GM19035 (cell line): ENCODE results near the gene KIF6.
A peak's percentile ranks its signal among the peaks of the same experiment; 100 is the strongest.

Experiments used
- ATAC-seq: cut with Tn5 transposase; IDR thresholded peaks from one replicate; pipeline ENCODE4 v1.9.1; 2021; ENCODE audit not compliant: unreplicated experiment

Gene KIF6

DNA sequence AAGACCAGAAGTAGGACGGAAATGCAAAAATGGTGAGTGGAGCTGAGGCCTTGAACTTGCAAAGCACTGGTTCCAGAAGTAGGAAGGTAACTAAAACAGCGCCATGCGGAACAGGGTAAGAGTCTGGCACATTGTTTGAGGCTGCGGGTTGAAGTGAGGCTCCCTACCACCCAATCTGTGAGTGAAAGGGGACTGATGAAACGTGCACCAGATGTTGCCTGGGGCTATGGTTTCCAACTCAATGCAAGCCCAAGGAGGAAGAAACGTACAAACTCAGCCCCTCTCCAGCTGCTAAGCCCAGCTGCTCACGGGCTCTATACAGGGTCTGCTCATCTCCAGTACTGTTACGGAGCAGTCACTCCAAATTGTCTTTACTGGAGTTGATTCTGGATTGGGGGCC lies 334.0 kb downstream of the KIF6 start:
- ATAC-seq, result no peak

DNA sequence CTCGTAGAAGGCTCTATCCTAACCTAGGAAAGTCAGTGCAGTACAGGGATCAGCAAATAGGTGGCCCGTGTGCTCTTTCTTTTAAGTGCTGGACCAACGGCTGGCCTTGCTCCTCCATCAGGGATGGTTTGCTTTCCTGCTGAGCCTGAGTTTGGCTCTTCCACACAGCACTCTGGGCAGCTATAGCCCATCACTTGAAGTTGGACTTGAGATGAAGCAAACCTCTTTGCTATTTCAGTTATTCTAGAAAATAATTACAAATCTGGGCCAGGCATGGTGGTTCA lies 335.8 kb downstream of the KIF6 start:
- ATAC-seq, result no peak

DNA sequence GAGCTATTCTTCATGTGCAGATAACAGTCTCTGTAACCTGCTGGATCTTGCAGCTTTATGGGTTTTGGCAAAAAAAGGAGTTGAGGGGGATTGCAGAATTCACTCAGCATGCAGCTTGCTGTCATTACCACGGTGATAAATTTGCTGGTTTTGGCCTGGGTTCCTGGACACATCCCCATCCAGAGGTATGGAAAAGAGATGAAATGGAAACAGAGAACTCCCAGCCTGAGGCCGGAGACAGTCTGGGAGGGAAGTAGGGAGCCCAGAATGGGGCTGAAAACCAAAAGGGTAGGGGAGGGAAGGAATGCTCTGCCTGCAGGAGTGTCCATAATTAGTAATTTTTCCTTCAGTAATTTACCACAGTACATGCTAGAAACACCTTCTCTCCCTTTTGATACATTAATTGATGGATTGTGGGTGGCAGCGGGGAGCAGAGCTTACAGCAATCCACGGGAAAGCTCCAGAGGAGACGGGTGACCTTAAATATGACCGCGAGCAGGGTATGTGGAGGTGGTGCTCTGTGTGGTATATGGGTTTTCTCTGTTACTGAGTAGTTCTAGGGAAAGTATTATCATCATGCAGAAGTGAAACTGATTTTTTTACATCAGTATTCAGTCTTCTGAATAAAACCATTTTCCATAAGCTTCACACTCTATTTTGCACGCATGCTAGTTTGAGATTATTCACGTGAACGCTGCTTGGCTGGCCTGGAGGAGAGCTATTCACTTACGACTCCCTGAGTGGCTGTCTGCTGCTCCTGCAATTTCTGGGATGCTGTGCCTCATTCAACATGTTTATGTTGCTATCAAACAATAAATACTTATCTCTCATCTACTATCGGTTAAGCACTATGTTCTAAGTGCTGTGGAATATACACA lies 336.4 kb downstream of the KIF6 start:
- ATAC-seq, result peak; percentile 53

DNA sequence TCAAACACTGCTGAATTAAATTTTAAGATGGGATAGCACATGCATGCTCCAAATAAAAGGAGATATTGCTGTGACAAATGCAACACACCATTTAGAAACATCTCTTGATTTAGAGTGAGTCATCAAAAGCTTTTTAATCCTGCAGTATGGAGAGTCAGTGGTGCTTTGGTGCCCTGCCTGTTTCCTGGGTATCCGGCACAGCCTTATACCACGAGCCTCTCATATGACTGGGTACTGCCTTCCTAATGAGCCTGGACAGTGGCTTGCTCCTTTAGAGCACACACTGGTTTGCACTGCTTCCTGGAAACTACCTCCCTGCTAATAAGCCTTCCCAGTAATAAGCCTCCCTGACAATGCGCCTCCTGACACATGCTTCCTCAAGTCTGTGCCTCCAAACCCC lies 337.4 kb downstream of the KIF6 start:
- no peak for ATAC-seq

DNA sequence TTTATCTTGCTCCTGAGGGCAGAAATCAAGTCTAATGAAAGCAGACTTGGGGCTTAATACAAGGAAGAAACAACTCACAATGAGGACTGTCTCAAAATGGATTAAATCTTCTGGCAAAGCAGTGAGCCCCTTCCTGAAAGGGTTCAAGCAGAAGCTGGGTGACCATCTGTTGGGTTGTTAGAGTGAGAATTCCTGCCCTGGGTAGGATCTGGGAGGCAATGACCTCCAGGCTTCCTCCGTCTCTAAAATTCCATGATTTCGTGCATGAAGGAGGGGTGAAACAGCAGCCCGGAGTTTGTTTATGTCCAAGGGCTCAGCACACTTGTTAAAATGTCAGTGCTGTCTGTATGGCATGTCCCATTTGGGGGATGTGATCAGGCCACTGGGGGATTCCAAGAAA lies 338.7 kb downstream of the KIF6 start:
- ATAC-seq, result no peak

DNA sequence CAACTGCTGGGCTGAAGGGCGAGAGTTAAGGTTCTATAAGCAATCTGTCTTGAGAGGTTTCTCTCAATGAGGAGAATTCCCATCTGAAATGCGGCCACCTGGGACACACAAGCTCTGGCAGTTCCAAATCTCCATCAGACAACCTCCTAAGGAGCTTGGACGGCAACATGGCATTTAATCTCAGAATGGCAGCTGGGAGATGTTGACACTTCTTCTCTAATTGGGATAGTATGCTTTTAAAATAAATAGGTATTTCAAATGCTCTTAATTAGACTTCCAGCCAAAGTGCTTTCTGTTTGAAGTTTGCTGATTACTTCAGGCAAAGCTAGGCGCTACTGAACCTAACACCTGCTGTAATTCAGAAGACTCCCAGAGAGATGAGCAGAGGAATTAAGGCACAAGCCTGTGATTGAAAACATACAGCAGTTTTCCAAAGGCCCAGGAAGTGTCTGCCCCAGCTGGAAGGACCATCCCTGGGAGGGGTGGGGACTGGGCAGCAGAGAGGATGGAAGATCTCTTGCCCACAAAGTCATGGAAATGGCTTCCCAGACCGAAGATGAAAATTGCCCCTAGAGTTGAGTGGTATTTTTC lies 343.6 kb downstream of the KIF6 start:
- ATAC-seq, result no peak

DNA sequence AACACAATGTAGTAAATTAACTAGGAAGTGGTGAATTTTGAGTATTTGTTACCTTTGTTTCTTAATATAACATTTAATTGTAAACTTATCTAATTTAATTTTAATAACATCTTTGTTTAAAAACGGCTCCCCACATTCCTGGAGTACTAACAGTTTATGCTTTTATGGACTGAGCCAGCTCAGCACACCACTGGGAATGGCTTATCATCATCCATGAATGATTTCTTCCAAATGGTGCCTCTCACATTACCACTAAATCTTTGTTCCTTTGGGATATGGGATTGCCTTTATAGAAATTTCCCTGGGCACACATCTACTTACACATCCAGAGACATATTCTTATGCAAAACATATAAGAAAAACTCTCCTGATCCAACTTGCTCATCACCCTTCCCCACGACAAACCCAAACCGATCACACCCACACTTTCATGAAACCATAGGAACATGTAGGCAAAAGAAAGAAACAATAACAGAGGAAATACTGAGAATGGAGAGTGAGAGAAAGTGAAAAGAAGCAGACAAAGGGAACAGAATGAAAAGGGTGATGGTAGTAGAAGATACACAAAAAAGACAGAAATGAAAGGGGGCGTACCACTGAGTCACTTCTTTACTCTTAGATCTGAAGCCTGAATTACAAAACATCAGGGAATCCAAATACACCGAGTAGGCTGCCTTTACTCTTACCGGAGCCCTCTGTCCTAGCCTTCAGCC lies 344.2 kb downstream of the KIF6 start:
- ATAC-seq, result no peak

DNA sequence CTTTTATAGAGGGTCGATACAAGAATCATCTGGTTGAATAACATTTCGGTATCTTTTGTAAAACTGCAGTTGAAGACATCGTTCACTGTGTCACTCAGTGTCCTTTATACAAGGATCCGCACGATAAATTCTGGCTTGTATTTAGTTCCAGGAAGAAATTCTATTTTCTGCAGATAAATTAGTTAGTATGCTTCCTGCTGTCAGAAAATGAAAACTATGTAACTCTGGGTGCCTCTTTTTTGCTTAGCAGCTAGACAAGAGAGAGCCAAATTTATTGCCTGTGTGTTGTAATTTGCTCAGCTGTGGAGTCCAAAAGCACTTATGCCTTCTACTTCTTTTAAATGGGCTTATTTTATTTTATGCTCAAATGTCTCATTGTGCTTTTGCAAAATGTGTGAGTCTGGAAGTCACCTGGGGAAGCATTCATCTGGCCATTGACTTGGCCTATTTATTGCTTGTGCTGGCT lies 346.2 kb downstream of the KIF6 start:
- no peak for ATAC-seq

DNA sequence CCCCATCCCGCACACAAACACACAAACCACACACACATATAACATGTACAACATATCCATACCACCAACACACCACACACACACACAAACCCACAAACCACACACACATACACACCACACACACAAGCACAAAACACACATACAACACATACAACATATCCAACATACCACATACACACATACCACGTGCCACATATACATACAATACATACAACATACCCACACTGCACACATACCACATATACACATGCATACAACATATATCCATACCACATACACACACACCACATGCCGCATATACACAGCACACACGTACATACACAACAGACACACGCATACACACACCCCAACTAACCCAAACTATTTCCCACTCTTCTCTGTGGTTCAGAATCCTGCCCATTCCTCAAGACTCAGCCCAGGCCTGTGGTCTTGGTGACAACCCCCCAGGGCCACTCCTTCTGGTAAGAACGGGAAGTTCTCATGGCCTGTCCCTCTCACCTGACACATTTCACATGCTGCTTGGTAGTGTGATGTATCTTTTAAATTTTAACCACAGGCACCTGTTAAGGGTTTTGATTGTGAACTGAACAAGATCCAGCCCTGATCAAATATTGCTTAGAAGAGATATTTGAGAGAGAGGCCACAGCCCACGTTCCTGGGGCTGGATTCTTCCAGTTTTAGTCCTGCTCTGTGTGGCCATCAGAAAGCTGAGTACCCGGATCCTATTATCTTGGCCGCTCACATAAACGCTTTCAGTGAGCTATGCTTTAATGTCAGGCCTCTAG lies 346.8 kb downstream of the KIF6 start:
- ATAC-seq, result no peak

DNA sequence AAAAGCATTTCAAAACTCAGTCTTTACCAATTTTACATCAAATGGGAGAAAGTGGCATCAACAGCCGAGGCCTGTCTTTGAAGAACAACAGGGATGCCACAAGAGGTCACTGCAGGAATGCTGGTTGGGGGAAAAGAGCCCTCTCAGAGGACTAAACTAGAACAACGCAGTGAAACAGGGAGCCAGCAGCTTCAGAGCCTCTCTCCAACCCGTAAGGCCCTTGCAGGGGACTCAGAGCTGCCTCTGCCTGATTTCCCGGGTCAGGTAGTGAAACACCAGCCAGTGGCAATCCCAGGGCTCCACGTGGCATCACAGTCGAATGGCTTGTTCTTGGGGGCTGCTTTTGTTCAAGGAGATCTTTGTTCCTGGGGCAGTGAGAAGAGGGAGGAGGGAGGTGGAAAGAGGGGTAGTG lies 347.7 kb downstream of the KIF6 start:
- ATAC-seq, result no peak

DNA sequence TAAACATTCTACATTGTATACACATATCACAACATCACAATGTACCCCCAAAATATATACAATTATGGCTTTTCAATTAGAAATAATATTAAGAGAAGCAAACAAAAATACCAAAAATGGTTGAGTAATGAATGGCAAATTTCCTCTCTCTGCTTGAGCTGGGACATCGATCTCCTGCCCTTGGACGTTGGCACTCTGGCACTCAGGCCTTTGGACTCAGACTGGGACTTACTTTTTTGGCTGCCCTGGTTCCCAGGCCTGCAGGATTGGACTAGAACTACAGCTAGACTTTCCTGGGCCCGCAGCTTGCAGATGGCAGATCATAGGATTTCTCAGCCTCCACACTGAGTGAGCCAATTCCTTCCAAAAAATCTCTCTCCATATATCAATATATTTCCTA lies 349.8 kb downstream of the KIF6 start:
- no peak for ATAC-seq

DNA sequence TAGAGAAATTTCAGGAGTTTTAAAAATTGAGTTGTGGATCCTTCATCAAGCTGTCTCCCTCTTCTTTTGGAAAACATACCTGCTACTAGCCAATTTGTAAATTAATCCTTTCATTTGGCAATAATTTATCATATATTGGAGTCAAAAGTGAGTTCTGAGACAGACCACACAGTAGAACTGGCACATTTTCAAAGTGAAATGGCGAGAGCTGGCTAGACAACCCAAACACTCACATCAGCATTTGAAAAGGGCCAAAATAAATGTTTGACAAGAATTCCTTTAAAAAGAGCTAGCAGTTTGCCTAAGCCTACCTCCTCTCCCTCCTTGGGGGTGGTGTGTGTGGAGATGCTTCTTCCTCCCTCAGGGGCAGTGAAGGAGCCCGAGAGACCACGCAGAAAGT lies 354.8 kb downstream of the KIF6 start:
- no peak for ATAC-seq

DNA sequence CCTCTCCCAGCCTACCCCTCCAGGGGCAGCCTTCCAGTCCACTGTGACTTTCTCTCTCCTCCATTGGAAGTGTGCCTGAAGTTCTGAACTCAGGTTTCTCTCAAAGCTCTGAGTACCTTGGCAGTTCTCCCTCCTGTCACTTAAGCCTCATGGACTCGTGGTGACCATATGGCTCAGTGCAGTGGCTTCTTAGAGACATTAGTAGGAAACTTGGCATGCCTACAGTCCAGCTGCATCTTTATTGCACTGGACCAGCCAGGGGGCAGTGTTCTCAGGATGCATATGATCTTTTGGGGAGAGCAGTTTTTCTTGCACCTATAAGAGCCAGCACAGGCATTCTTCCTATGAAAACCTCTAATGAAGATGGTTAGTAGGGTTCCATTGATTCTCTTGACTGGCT lies 355.2 kb downstream of the KIF6 start:
- ATAC-seq, result no peak

DNA sequence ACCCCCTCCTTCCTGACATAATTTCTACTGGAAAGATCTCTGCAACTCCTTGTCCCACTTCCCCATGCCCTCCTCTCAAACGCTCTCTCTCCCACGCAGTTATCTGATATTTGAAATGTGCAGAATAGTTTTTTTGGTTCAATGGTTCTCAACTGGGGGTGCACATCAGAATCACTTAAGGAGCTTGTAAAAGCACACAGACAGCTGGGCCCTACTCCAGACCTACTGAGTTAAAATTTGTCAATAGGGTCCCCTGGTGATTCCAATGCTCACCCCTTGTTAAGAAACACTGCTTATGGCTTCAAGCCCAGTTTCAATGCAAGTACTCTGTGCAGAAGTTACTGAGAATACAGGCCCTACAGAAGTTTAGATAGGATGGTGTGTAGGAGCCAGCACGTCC lies 357.5 kb downstream of the KIF6 start:
- no peak for ATAC-seq

DNA sequence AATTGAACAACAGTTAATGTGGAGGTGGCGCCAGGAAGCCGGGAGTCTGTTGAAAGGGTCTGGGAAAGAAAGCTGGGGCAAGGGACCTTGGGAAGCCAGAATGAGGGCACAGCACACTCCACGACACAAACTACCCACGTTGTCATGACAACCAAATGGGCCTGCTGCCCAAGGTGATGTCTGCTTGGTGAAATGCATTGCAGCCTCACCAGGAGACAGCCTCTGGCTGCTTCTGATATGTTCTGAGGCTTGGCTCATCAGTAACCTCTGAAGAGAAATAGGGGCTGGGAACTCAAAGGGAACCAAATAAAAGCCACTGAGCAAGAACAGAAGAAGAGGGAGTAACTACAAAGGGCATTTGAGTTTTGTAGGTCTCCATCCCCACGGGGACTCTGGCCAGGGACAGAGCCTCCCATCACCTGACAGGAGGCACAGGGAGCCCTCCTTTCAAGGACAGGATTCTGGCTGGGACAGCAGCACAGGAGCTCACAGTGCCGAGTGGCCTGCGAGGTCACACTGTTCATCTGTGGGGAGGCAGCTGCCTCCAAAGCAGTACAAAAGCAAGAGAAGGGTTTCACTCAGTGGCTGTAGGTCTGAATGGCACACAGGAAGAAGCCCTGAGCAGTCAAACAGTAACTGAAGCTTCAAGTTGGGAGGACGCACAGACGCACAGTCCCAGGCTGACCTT lies 358.1 kb downstream of the KIF6 start:
- no peak for ATAC-seq

DNA sequence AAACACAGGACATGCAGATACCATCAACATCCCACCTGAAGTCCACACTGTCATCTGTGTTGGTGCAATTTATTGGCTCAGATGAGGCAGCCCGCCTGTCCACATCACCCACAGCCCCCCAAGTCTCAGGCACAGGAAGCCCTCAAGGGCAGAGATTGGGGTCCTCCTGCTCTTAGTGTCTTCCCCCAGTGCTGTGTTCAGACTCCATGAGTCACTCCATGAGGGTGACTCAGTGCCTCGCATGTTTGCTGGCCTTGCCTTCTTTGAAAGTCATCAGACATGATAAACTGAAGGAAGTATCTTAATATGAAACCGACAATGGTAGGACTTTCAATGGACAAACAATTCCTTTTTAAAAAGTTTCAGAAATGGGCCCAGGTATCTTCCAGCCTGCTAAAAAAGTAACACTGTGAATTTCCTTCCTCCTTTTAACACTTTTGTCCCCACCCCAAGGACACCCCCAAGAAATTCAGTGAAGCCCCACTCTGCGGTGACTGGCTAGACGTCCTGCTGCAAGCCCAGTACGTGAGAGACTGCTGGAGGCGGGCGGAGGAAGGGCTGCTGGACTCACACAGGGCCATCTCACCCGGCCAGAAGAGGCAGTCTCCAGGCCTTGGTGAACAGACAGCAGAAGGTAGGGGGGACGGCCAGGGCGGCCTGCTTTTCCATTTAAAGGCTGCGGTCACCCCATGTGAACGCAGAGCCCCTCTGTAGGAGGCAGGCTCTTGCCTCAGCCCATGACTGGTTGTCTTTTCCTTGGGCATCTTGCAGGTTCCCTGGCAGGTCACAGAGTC lies 359.7 kb downstream of the KIF6 start:
- ATAC-seq, result no peak

DNA sequence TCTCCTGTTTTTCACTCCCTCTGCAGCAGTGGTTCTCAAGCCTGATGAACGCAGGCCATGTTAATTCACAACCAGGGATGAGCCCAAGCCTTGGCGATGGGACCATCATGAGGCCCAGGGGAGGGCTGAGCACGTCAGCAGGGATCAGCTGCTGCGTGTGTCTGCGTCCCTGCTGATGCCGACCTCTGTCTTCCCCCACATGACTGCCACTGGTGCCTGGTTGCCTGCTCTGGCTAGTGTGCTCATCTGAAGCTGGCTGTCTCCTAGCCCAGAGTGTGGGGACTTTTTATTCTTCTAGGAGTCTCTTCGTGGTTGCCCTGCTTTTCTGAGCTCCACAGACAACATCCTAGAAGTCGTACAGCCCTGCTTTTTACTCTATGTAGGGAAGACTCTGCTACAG lies 361.9 kb downstream of the KIF6 start:
- ATAC-seq, result no peak

DNA sequence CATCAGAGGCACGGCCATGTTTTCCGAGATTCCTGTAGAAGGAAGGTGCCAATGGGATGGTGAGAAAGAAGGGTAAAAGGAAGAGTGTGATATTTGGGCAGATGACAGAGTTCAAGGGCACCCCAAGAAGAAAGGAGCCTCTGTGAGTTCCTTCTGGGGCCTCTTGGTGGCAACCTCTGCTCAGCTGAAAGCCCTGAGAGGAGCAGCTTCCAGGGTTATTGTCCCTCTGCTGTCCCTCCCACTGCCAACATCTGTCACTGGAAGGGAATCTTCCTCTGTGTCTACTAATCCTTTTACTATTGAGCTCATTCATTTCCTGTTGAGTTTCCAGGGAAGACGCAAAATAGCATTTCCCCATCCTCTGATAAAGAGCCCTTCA lies 362.7 kb downstream of the KIF6 start:
- no peak for ATAC-seq

DNA sequence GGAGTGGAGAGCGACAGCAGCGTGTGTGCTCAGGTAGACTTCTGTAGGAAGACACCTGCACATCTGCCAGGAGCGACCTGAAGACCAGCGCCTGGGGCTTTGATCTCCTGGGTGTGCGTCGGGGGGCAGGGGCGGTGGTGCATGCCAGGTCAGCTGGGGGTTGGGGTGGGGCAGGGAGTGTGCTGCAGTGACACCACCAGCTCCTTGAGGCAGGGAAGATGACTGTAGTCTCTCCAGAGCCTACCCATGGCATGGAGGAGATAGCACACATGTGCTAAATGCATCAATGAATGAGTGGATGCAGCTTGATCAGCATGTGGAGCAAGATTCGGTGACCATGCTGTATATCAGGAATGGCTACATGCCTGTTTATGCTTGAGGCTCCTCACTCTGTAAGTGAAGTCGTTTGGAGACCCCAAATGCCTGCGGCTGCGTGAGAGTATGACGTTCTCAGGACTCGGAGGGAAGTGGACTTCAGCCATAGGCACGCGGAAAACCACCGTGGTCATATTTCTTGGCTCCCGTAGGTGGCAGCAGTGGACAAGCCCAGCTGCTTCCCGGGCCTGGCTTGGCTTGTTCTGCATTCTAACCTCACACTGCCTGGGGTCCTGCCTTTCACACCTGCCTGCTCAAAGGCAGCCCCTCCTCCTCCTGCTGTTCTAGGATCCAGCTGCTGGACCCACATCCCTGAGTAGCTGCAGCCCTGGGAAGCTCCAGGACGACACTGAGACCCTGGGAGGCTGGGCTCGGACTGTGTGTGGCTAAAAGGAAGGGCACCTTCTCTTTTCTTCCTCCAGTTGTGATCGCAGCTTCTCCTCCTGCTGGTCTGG lies 363.3 kb downstream of the KIF6 start:
- ATAC-seq, result peak; percentile 55
